Endothelial cell of umbilical vein (primary cell): ENCODE data around the gene GYPC. TPM values are rescaled to one million over a fixed set of nuclear protein-coding genes. Genes with fewer than 3 reads are reported as not detected.

ENCODE experiments used
- BruUV-seq: library from RNA; stranded (reverse); fragments of 400-500 nt; replicated peaks from 2 replicates; lab custom pipeline; 2021; lab: Mats Ljungman, UMichigan
- CTCF ChIA-PET: fragments of 300-600, 350-600 bp; sonication (Branson Sonifier 250); formaldehyde crosslinking; loops from one replicate; lab custom pipeline; 2021; ENCODE audit warnings: antibody characterized with exemption, inconsistent platforms; lab: Charles Lee
- POLR2A ChIA-PET: fragments of 300-600, 350-600 bp; sonication (Branson Sonifier 250); formaldehyde crosslinking; loops from one replicate; lab custom pipeline; 2021; ENCODE audit warnings: antibody characterized with exemption, inconsistent platforms; lab: Charles Lee
- DNase-seq: peaks from one replicate; pipeline ENCODE4 v3.0.0-alpha.2; 2011; ENCODE audit warnings: low read depth, low spot score
- FAIRE-seq: peaks from 2 replicates; lab custom pipeline; 2011; peaks lifted over from hg19 to GRCh38; lab: Jason Lieb, UNC
- H2AFZ ChIP-seq: 2 replicates; pipeline ENCODE4 v1.6.0; 2012; ENCODE audit warnings: low read depth, low read length, control low read depth, inconsistent platforms
- H3K27ac ChIP-seq: 2 replicates; pipeline ENCODE4 v1.5.1; 2011; ENCODE audit warnings: low read depth, mild to moderate bottlenecking, control low read depth, low read length, moderate library complexity; ENCODE audit not compliant: insufficient read depth
- H3K27me3 ChIP-seq, 2 experiments: 2 replicates each; pipeline versions ENCODE4 v1.6.0 to v1.6.1; 2011; ENCODE audit warnings: low read length in 2 of 2, mixed read lengths in 1 of 2; ENCODE audit not compliant: control insufficient read depth in 2 of 2, insufficient read depth in 2 of 2
- H3K36me3 ChIP-seq, 2 experiments: 2 replicates in 1 of 2; 3 replicates in 1 of 2; pipeline ENCODE4 v1.5.1; 2011; ENCODE audit warnings: low read length in 2 of 2, mild to moderate bottlenecking in 1 of 2, moderate library complexity in 1 of 2; ENCODE audit not compliant: control insufficient read depth in 2 of 2, insufficient read depth in 2 of 2; ENCODE audit errors: extremely low read depth in 1 of 2
- H3K4me1 ChIP-seq: 3 replicates; pipeline ENCODE4 v1.5.1; 2011; ENCODE audit warnings: mild to moderate bottlenecking, low read length; ENCODE audit not compliant: control insufficient read depth, insufficient read depth; ENCODE audit errors: extremely low read depth
- H3K4me2 ChIP-seq: 2 replicates; pipeline ENCODE4 v1.6.1; 2011; ENCODE audit warnings: low read length, control low read depth, mixed read lengths; ENCODE audit not compliant: insufficient read depth
- H3K4me3 ChIP-seq, 3 experiments: fragments of 200-600 bp in 1 of 3; sonication (generic), shearing (Covaris generic) in 1 of 3; replicated peaks in 1 of 3; 2 replicates each; pipeline ENCODE4 v1.5.1; 2011 to 2016; ENCODE audit warnings: control low read depth in 3 of 3, low read length in 3 of 3, mild to moderate bottlenecking in 2 of 3, inconsistent platforms in 1 of 3, low read depth in 1 of 3, moderate library complexity in 1 of 3; ENCODE audit not compliant: insufficient read depth in 1 of 3
- H3K79me2 ChIP-seq: 2 replicates; pipeline ENCODE4 v1.6.0; 2012; ENCODE audit warnings: low read length, inconsistent platforms; ENCODE audit not compliant: control insufficient read depth, insufficient read depth
- H3K9ac ChIP-seq: replicated peaks from 2 replicates; pipeline ENCODE3; 2011; ENCODE audit warnings: low read length, control low read depth; ENCODE audit not compliant: insufficient read depth; ENCODE audit errors: extremely low read depth
- H3K9me1 ChIP-seq: replicated peaks from 3 replicates; pipeline ENCODE4 v1.6.0; 2011; ENCODE audit warnings: mild to moderate bottlenecking, low read length; ENCODE audit not compliant: control insufficient read depth, insufficient read depth; ENCODE audit errors: extremely low read depth
- H3K9me3 ChIP-seq: replicated peaks from 2 replicates; pipeline ENCODE4 v1.5.1; 2012; ENCODE audit warnings: low read length, inconsistent platforms; ENCODE audit not compliant: control insufficient read depth, insufficient read depth
- H4K20me1 ChIP-seq: replicated peaks from 2 replicates; pipeline ENCODE3; 2011; ENCODE audit warnings: mild to moderate bottlenecking, low read length; ENCODE audit not compliant: control insufficient read depth, insufficient read depth; ENCODE audit errors: extremely low read depth
- EZH2 ChIP-seq: IDR thresholded peaks from 2 replicates; pipeline ENCODE4 v1.6.1; 2012; ENCODE audit warnings: borderline replicate concordance, low read depth, mild to moderate bottlenecking, moderate library complexity, low read length, inconsistent platforms; ENCODE audit not compliant: severe bottlenecking
- FOS ChIP-seq: IDR thresholded peaks from 2 replicates; pipeline ENCODE4 v1.6.1; 2011; ENCODE audit warnings: mild to moderate bottlenecking, low read length, moderate library complexity, borderline replicate concordance; ENCODE audit not compliant: insufficient read depth
- GATA2 ChIP-seq: IDR thresholded peaks from 2 replicates; pipeline ENCODE4 v1.7.0; 2011; ENCODE audit warnings: low read depth, mild to moderate bottlenecking, moderate library complexity, mixed read lengths, low read length; ENCODE audit not compliant: insufficient read length, insufficient read depth
- JUN ChIP-seq: IDR thresholded peaks from 2 replicates; pipeline ENCODE4 v1.6.1; 2011; ENCODE audit warnings: borderline replicate concordance, low read depth; ENCODE audit not compliant: insufficient read length, insufficient read depth
- MYC ChIP-seq: IDR thresholded peaks from one replicate; pipeline ENCODE4 v1.6.1; 2011; ENCODE audit warnings: mild to moderate bottlenecking, low read depth, low read length
- POLR2A ChIP-seq: IDR thresholded peaks from 2 replicates; pipeline ENCODE4 v1.6.1; 2012; ENCODE audit warnings: low read depth, mild to moderate bottlenecking, control low read depth, low read length
- POLR2AphosphoS5 ChIP-seq: IDR thresholded peaks from 2 replicates; pipeline ENCODE4 v1.6.1; 2012; ENCODE audit warnings: low read depth, mild to moderate bottlenecking, control low read depth, low read length, moderate library complexity; ENCODE audit not compliant: insufficient read depth
- dilution Hi-C: fragments of 300-500 bp; cut with MboI; formaldehyde crosslinking; loops from one replicate; pipeline ENCODE4 v1.15.0; 2019; ENCODE audit warnings: low sequenced_read_pairs; ENCODE audit not compliant: extremely low pct_ligation_motif_present
- intact Hi-C: fragments of 100-400 bp; cut with micrococcal nuclease; formaldehyde crosslinking; loops from one replicate; pipeline ENCODE4 v1.10.0; 2022
- polyA plus RNA-seq, 4 experiments: library from polyadenylated mRNA; depleted of rRNA in 3 of 4; stranded (reverse) in 3 of 4; unstranded in 1 of 4; fragments of >200 nt; gene quantifications; 2 replicates each; pipeline versions ENCODE4 v1.2.1 to v1.2.3, GENCODE V29; 2011 to 2012; ENCODE audit warnings: missing spikeins in 1 of 4
- total RNA-seq: library from RNA; stranded (reverse); gene quantifications from 2 replicates; pipeline ENCODE4 v1.2.3, GENCODE V29; 2021
- TF ChIP-seq, protein P1 (sequence below), 2 donors: IDR thresholded peaks; 1 replicate in 1 of 2; 2 replicates in 1 of 2; pipeline ENCODE4 v1.5.1; 2011; ENCODE audit warnings: low read length in 2 of 2, mild to moderate bottlenecking in 2 of 2, moderate library complexity in 2 of 2, control low read depth in 1 of 2, inconsistent platforms in 1 of 2, low read depth in 1 of 2; ENCODE audit not compliant: insufficient read depth in 1 of 2; ENCODE audit errors: extremely low read depth in 1 of 2
- TF ChIP-seq, protein P2 (sequence below): IDR thresholded peaks from 2 replicates; pipeline ENCODE4 v1.6.1; 2011; ENCODE audit not compliant: insufficient read depth, insufficient read length

Gene GYPC
- total and polyA plus RNA-seq, 2 donors (not counting 3 experiments of a cell fraction or from before 2014, with no cell fraction given), result 3.5 to 13.3 TPM

DNA sequence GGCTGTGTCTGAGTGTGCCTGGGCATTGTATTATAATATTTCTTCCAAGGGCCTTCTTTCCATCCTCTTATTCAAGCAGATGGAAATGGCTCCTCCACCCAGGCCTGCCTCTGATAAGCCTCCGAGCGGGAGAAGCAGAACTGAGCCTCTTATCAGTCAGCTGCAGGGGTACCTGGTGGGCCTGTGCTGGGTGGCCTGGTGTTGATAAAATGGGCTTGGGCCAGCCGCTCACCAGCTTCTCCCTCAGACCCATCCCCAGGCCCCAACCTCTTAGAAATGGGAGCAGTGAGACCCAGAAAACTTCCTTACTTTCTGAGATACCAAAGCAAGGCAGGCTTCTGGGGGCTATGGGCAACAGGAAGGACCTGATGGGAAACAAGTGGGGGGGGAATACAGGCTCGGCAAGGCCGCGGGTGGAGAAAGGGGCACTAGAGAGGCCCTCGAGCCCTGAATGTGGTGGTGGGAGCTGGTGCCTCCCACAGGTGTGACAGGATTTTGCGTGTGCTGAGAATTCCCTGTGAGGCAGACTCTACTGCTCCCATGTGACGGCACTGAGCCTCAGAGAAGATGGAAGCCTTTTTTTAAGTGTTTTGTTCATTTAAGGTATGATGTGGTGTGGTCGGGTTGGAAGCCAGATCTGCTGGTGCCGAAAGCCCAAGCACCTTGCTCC, 18.3 kb downstream of the GYPC start:
- DNase-seq (no peak), FAIRE-seq (no peak)
- H3K27me3 ChIP-seq, result no peaks in the 10 kb centered on the region
- no peaks in the 10 kb centered on the region for H4K20me1 ChIP-seq
- H3K9me3 ChIP-seq, result no peaks in the 10 kb centered on the region
- no peak overlapping the region for H3K9ac ChIP-seq
- H3K4me1 ChIP-seq, result no peaks in the 10 kb centered on the region
- no peak overlapping the region for H3K4me2 ChIP-seq
- no peak overlapping the region for H3K4me3 ChIP-seq
- H2AFZ ChIP-seq, result no peak overlapping the region
- TF ChIP-seq GATA2 (no peak), JUN (no peak), FOS (no peak), POLR2AphosphoS5 (no peak), MYC (no peak), POLR2A (no peak), EZH2 (no peak)
- TF ChIP-seq, protein P1, sequence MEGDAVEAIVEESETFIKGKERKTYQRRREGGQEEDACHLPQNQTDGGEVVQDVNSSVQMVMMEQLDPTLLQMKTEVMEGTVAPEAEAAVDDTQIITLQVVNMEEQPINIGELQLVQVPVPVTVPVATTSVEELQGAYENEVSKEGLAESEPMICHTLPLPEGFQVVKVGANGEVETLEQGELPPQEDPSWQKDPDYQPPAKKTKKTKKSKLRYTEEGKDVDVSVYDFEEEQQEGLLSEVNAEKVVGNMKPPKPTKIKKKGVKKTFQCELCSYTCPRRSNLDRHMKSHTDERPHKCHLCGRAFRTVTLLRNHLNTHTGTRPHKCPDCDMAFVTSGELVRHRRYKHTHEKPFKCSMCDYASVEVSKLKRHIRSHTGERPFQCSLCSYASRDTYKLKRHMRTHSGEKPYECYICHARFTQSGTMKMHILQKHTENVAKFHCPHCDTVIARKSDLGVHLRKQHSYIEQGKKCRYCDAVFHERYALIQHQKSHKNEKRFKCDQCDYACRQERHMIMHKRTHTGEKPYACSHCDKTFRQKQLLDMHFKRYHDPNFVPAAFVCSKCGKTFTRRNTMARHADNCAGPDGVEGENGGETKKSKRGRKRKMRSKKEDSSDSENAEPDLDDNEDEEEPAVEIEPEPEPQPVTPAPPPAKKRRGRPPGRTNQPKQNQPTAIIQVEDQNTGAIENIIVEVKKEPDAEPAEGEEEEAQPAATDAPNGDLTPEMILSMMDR (IDR thresholded peaks at IDR 0.05; ENCODE audit: extremely low read depth in 1 of 2, insufficient read depth in 1 of 2, low read depth in 1 of 2, low read length in 2 of 2), result no peak
- TF ChIP-seq, protein P2, sequence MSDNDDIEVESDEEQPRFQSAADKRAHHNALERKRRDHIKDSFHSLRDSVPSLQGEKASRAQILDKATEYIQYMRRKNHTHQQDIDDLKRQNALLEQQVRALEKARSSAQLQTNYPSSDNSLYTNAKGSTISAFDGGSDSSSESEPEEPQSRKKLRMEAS, result no peak
- no peaks in the 10 kb centered on the region for H3K9me1 ChIP-seq
- H3K79me2 ChIP-seq, result no peaks in the 10 kb centered on the region
- H3K36me3 ChIP-seq, result no peaks in the 10 kb centered on the region
- ChIA-PET CTCF (no interaction called here), POLR2A (no interaction called here)
- intact Hi-C loops, result no loop called here
- no TSS peak for BruUV-seq
- dilution Hi-C loops, result no loop called here
- no peak overlapping the region for H3K27ac ChIP-seq
